B cell (primary cell): ENCODE data around the gene UGT1A4. TPM values are rescaled to one million over a fixed set of nuclear protein-coding genes. Genes with fewer than 3 reads are reported as not detected.

Experiments
- ATAC-seq: fragments of 200-7000 bp; cut with Tn5 transposase; one replicate; pipeline ENCODE4 v1.10.0; 2021; ENCODE audit warnings: low read depth, mild to moderate bottlenecking, moderate number of reproducible peaks, moderate library complexity
- CTCF ChIA-PET: fragments of 350-600 bp; sonication (Branson Sonifier 250); formaldehyde crosslinking; loops from one replicate; lab custom pipeline; 2021; ENCODE audit warnings: antibody characterized with exemption, inconsistent platforms; lab: Charles Lee
- POLR2A ChIA-PET: fragments of 350-600 bp; sonication (Branson Sonifier 250); formaldehyde crosslinking; loops from one replicate; lab custom pipeline; 2021; ENCODE audit warnings: antibody characterized with exemption; lab: Charles Lee
- DNase-seq: peaks from one replicate; pipeline ENCODE4 v3.0.0; 2013
- H2AFZ ChIP-seq: 2 replicates; pipeline ENCODE4 v1.6.1; 2012; ENCODE audit warnings: mild to moderate bottlenecking, low read depth, low read length; ENCODE audit not compliant: insufficient read depth, poor library complexity, severe bottlenecking
- H3K27ac ChIP-seq, 2 donors: 1 replicate in 1 of 2; 2 replicates in 1 of 2; pipeline ENCODE4 v1.5.1; 2012 to 2013; ENCODE audit warnings: low read length in 2 of 2, mild to moderate bottlenecking in 2 of 2, moderate library complexity in 1 of 2
- H3K27me3 ChIP-seq, 4 experiments: fragments of 200-600 bp in 1 of 4; sonication (generic) in 1 of 4; replicated peaks in 1 of 4; 1 replicate in 2 of 4; 2 replicates in 2 of 4; pipeline versions ENCODE4 v1.6.1 to v1.7.0; 2013 to 2016; ENCODE audit warnings: low read length in 3 of 4, mild to moderate bottlenecking in 2 of 4, mixed read lengths in 1 of 4, moderate library complexity in 1 of 4; ENCODE audit not compliant: insufficient read depth in 4 of 4, control insufficient read depth in 3 of 4; ENCODE audit errors: control extremely low read depth in 1 of 4
- H3K36me3 ChIP-seq, 2 experiments: replicated peaks in 1 of 2; 1 replicate in 1 of 2; 2 replicates in 1 of 2; pipeline versions ENCODE4 v1.6.1 to v1.7.1; 2013; ENCODE audit warnings: low read length in 1 of 2; ENCODE audit not compliant: insufficient read depth in 2 of 2, control insufficient read depth in 1 of 2; ENCODE audit errors: control extremely low read depth in 1 of 2, extremely low read depth in 1 of 2
- H3K4me1 ChIP-seq, 2 donors: fragments of 200-600 bp in 1 of 2; sonication (generic) in 1 of 2; 1 replicate in 1 of 2; 2 replicates in 1 of 2; pipeline versions ENCODE4 v1.5.1 to v1.6.1; 2013 to 2017; ENCODE audit warnings: low read length in 2 of 2; ENCODE audit not compliant: control insufficient read depth in 2 of 2, insufficient read depth in 2 of 2
- H3K4me2 ChIP-seq: replicated peaks from 2 replicates; pipeline ENCODE3; 2012; ENCODE audit warnings: mild to moderate bottlenecking, low read depth, low read length; ENCODE audit not compliant: poor library complexity, severe bottlenecking
- H3K4me3 ChIP-seq, 5 experiments: fragments of 200-600 bp in 1 of 5; sonication (generic) in 1 of 5; 1 replicate in 3 of 5; 2 replicates in 2 of 5; pipeline versions ENCODE4 v1.5.1 to v1.7.0; 2011 to 2016; ENCODE audit warnings: low read length in 4 of 5, mild to moderate bottlenecking in 4 of 5, low read depth in 2 of 5, control low read depth in 1 of 5, moderate library complexity in 1 of 5; ENCODE audit not compliant: insufficient read depth in 1 of 5; ENCODE audit errors: control extremely low read depth in 1 of 5, extremely low read depth in 1 of 5
- H3K79me2 ChIP-seq: fragments of 200-600 bp; sonication (generic); one replicate; pipeline ENCODE4 v1.6.0; 2016; ENCODE audit warnings: low read length; ENCODE audit not compliant: control insufficient read depth, insufficient read depth
- H3K9ac ChIP-seq: fragments of 200-600 bp; sonication (generic); 2 replicates; pipeline ENCODE4 v1.6.1; 2017; ENCODE audit warnings: mild to moderate bottlenecking, low read length, moderate library complexity
- H3K9me3 ChIP-seq, 3 donors: one replicate each; pipeline versions ENCODE4 v1.6.1 to v1.7.1; 2013; ENCODE audit warnings: low read length in 2 of 3; ENCODE audit not compliant: control insufficient read depth in 2 of 3, insufficient read depth in 1 of 3; ENCODE audit errors: control extremely low read depth in 1 of 3
- H4K20me1 ChIP-seq: 2 replicates; pipeline ENCODE4 v1.6.0; 2012; ENCODE audit warnings: mild to moderate bottlenecking, low read length; ENCODE audit not compliant: insufficient read depth, control insufficient read depth, poor library complexity, severe bottlenecking
- H3K27ac Mint-ChIP-seq: one replicate; pipeline ENCODE4 v1.8.0; 2021; ENCODE audit warnings: mixed read lengths
- H3K27me3 Mint-ChIP-seq: one replicate; pipeline ENCODE4 v1.8.0; 2021; ENCODE audit warnings: mixed read lengths
- H3K4me1 Mint-ChIP-seq: one replicate; pipeline ENCODE4 v1.8.0; 2021; ENCODE audit warnings: mixed read lengths
- H3K4me3 Mint-ChIP-seq: one replicate; pipeline ENCODE4 v1.8.0; 2021; ENCODE audit warnings: mixed read lengths
- H3K9me3 Mint-ChIP-seq: one replicate; pipeline ENCODE4 v1.8.0; 2022; ENCODE audit warnings: mixed read lengths; ENCODE audit not compliant: insufficient read depth
- EZH2 ChIP-seq: IDR thresholded peaks from 2 replicates; pipeline ENCODE4 v1.6.1; 2012; ENCODE audit warnings: borderline replicate concordance, low read depth, mild to moderate bottlenecking, moderate library complexity, low read length; ENCODE audit not compliant: insufficient read depth, poor library complexity, severe bottlenecking
- WGBS: methylation state at CpG from one replicate; pipeline ENCODE4 v1.1.5; 2013; ENCODE audit warnings: missing lambda C conversion rate; ENCODE audit not compliant: insufficient coverage; 5-methylcytosine and 5-hydroxymethylcytosine counted together
- intact Hi-C: fragments of 100-400 bp; cut with micrococcal nuclease; formaldehyde crosslinking; loops from one replicate; pipeline ENCODE4 v1.10.0; 2022
- polyA plus RNA-seq: library from polyadenylated mRNA; depleted of rRNA; stranded (reverse); fragments of >200 nt; gene quantifications from 2 replicates; pipeline ENCODE4 v1.2.3, GENCODE V29; 2012
- total RNA-seq, 2 donors: library from RNA; stranded (reverse); fragments of 120-200 nt in 1 of 2; gene quantifications; 1 replicate in 1 of 2; 2 replicates in 1 of 2; pipeline versions ENCODE4 v1.2.3 to v1.2.4, GENCODE V29; 2013 to 2022
- TF ChIP-seq, protein P1 (sequence below): fragments of 200-600 bp; IDR thresholded peaks from one replicate; pipeline ENCODE4 v1.8.0; 2022; ENCODE audit warnings: antibody characterized with exemption, mild to moderate bottlenecking

The UGT1A4 gene
- total and polyA plus RNA-seq, 2 donors (not counting 1 experiment from before 2014, with no cell fraction given) = not detected

DNA sequence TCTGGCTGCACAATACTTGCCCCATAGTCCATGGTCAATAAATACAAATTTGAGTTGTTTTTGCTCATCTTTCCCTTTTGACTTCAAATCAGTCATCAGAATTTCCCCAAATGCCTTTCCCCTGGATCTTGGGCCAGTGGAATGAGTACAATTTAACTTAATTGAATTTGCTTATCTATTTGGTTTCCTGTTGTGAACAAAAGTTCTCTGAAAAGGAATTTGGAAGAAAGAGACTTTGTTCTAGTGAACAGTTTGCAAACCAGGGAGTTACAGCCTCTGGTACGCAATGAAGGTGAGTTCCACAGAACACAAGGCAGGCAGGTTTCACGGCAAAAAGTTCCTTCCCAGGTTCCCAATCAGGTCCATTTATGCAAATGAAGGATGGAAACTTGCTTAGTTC, 40.3 kb downstream of the UGT1A4 start:
- no peaks in the 10 kb centered on the region for H3K4me1 Mint-ChIP-seq
- ATAC-seq (no peak), DNase-seq (no peak)
- H3K9me3 Mint-ChIP-seq = no peaks in the 10 kb centered on the region
- no peak overlapping the region for H3K4me3 Mint-ChIP-seq
- H4K20me1 ChIP-seq = no peaks in the 10 kb centered on the region
- no peak for TF ChIP-seq EZH2
- TF ChIP-seq, protein P1, sequence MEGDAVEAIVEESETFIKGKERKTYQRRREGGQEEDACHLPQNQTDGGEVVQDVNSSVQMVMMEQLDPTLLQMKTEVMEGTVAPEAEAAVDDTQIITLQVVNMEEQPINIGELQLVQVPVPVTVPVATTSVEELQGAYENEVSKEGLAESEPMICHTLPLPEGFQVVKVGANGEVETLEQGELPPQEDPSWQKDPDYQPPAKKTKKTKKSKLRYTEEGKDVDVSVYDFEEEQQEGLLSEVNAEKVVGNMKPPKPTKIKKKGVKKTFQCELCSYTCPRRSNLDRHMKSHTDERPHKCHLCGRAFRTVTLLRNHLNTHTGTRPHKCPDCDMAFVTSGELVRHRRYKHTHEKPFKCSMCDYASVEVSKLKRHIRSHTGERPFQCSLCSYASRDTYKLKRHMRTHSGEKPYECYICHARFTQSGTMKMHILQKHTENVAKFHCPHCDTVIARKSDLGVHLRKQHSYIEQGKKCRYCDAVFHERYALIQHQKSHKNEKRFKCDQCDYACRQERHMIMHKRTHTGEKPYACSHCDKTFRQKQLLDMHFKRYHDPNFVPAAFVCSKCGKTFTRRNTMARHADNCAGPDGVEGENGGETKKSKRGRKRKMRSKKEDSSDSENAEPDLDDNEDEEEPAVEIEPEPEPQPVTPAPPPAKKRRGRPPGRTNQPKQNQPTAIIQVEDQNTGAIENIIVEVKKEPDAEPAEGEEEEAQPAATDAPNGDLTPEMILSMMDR = no peak
- 95% methylated on average over 2 of the region's 2 CpGs for WGBS
- CTCF ChIA-PET = no interaction called here
- H3K4me2 ChIP-seq = no peak overlapping the region
- peaks cover 0 to 7% (median 0%) of the 10 kb centered on the region in 3 donors for H3K9me3 ChIP-seq
- H3K27ac Mint-ChIP-seq = no peak overlapping the region
- POLR2A ChIA-PET = no interaction called here
- H3K79me2 ChIP-seq = no peaks in the 10 kb centered on the region
- no peak overlapping the region for H3K27ac ChIP-seq
- H3K27me3 ChIP-seq = peaks cover 0 to 4% (median 0%) of the 10 kb centered on the region in 4 experiments
- no peaks in the 10 kb centered on the region for H3K4me1 ChIP-seq
- H3K36me3 ChIP-seq = no peaks in the 10 kb centered on the region
- no peak overlapping the region for H3K9ac ChIP-seq
- no peak overlapping the region for H2AFZ ChIP-seq
- H3K27me3 Mint-ChIP-seq = peaks cover 26% of the 10 kb centered on the region
- H3K4me3 ChIP-seq = no peak overlapping the region
- intact Hi-C loops = no loop called here

- peaks cover 31% of the 10 kb centered on the region for H3K27me3 Mint-ChIP-seq
- no peak within 1 kb of the TSS for H3K4me3 Mint-ChIP-seq
- Histone ChIP-seq H3K4me3 (no peak within 1 kb of the TSS), H3K36me3 (no peaks in the 10 kb centered on the region), H3K27me3 (peaks cover 0 to 4% (median 0%) of the 10 kb centered on the region in 4 experiments), H3K4me2 (no peak within 1 kb of the TSS), H3K9me3 (peaks cover 0 to 3% (median 0%) of the 10 kb centered on the region in 3 donors), H3K79me2 (no peaks in the 10 kb centered on the region), H2AFZ (no peak within 1 kb of the TSS), H3K4me1 (no peaks in the 10 kb centered on the region), H3K9ac (no peak within 1 kb of the TSS), H4K20me1 (no peaks in the 10 kb centered on the region), H3K27ac (no peak within 1 kb of the TSS)
- H3K27ac Mint-ChIP-seq = no peak within 1 kb of the TSS
- no peak for DNase-seq
- TF ChIP-seq, protein P1 = no peak
- TF ChIP-seq EZH2 = no peak
- WGBS = 95% methylated on average over 3 of the region's 6 CpGs
- intact Hi-C loops = no loop called here
- H3K4me1 Mint-ChIP-seq = no peaks in the 10 kb centered on the region
- ChIA-PET POLR2A (no interaction called here), CTCF (no interaction called here)
- no peak for ATAC-seq
- H3K9me3 Mint-ChIP-seq = no peaks in the 10 kb centered on the region
These were observed 41.5 kb downstream of the UGT1A4 start, which contains the start of gene UGT1A1 for GRCh38 chr2:233760043-233760442. TSS of gene UGT1A1 (plus strand) at chr2:233760270. CDS start at chr2:233760288, 18 bp downstream.
